BE2C (cell line): ENCODE results near the gene RHBDL3.

Experiments
- DNase-seq: peaks from one replicate; pipeline ENCODE4 v3.0.0-alpha.2; 2020
- H3K27me3 ChIP-seq: fragments of 250-450 bp; sonication (Bioruptor Pico); 2 replicates; pipeline ENCODE4 v1.5.1; 2020; ENCODE audit warnings: mild to moderate bottlenecking
- H3K36me3 ChIP-seq: fragments of 250-450 bp; sonication (Bioruptor Pico); 2 replicates; pipeline ENCODE4 v1.5.1; 2020; ENCODE audit warnings: mild to moderate bottlenecking
- H3K4me1 ChIP-seq: fragments of 250-450 bp; sonication (Bioruptor Pico); 2 replicates; pipeline ENCODE4 v1.5.1; 2020
- H3K4me3 ChIP-seq: 2 replicates; pipeline ENCODE4 v1.5.1; 2011; ENCODE audit warnings: low read depth, low read length
- H3K9me3 ChIP-seq: fragments of 250-450 bp; sonication (Bioruptor Pico); 2 replicates; pipeline ENCODE4 v1.5.1; 2020
- TF ChIP-seq, protein P1 (sequence below): IDR thresholded peaks from 2 replicates; pipeline ENCODE4 v1.5.1; 2012; ENCODE audit warnings: mild to moderate bottlenecking, low read depth, low read length

RHBDL3 gene

GRCh38 chr17:32289471-32290070 is 23.9 kb downstream of the RHBDL3 start:
- no peak for DNase-seq
- Histone ChIP-seq H3K27me3 (no peaks in the 10 kb centered on the region), H3K4me3 (no peak overlapping the region), H3K9me3 (no peaks in the 10 kb centered on the region), H3K36me3 (no peaks in the 10 kb centered on the region), H3K4me1 (no peaks in the 10 kb centered on the region; the same call in 1 of the 2 replicates)
- TF ChIP-seq, protein P1, sequence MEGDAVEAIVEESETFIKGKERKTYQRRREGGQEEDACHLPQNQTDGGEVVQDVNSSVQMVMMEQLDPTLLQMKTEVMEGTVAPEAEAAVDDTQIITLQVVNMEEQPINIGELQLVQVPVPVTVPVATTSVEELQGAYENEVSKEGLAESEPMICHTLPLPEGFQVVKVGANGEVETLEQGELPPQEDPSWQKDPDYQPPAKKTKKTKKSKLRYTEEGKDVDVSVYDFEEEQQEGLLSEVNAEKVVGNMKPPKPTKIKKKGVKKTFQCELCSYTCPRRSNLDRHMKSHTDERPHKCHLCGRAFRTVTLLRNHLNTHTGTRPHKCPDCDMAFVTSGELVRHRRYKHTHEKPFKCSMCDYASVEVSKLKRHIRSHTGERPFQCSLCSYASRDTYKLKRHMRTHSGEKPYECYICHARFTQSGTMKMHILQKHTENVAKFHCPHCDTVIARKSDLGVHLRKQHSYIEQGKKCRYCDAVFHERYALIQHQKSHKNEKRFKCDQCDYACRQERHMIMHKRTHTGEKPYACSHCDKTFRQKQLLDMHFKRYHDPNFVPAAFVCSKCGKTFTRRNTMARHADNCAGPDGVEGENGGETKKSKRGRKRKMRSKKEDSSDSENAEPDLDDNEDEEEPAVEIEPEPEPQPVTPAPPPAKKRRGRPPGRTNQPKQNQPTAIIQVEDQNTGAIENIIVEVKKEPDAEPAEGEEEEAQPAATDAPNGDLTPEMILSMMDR: no peak

DNA sequence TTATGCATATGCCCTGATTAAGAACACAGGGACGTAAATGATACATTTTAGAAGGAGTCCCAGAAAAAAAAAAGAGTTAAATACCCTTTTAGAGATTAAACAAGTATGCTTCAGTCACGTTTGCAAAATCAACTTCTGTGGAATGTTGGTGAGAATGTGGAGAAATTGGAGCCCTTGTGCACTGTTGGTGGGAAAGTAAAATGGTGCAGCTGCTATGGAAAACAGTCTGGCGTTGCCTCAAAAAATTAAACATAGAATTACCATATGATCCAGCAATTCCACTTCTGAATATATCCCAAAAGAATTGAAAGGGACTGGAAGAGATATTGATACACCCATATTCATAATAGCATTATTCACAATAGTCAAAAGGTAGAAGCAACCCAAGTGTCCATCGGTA is 26.5 kb downstream of the RHBDL3 start:
- DNase-seq: no peak
- no peaks in the 10 kb centered on the region for H3K36me3 ChIP-seq
- no peaks in the 10 kb centered on the region for H3K4me1 ChIP-seq
- no peaks in the 10 kb centered on the region for H3K9me3 ChIP-seq
- H3K27me3 ChIP-seq: no peaks in the 10 kb centered on the region
- TF ChIP-seq, protein P1: no peak
- no peak overlapping the region for H3K4me3 ChIP-seq

- Histone ChIP-seq H3K4me3 (no peak overlapping the region), H3K36me3 (no peaks in the 10 kb centered on the region)
- TF ChIP-seq, protein P1: no peak
Observed at GRCh38 chr17:32297424-32297823, 31.8 kb downstream of the RHBDL3 start.

GRCh38 chr17:32297860-32298259 is 32.2 kb downstream of the RHBDL3 start:
- TF ChIP-seq, protein P1: no peak
- Histone ChIP-seq H3K4me3 (no peak overlapping the region), H3K9me3 (no peaks in the 10 kb centered on the region), H3K36me3 (no peaks in the 10 kb centered on the region), H3K4me1 (peaks cover 11% of the 10 kb centered on the region), H3K27me3 (no peaks in the 10 kb centered on the region)
- no peak for DNase-seq

More at GRCh38 chr17:32297424-32297823, 31.8 kb downstream of the RHBDL3 start:
- H3K27me3 ChIP-seq: no peaks in the 10 kb centered on the region
- peaks cover 10% of the 10 kb centered on the region for H3K4me1 ChIP-seq
- DNase-seq: no peak
- H3K9me3 ChIP-seq: no peaks in the 10 kb centered on the region

DNA sequence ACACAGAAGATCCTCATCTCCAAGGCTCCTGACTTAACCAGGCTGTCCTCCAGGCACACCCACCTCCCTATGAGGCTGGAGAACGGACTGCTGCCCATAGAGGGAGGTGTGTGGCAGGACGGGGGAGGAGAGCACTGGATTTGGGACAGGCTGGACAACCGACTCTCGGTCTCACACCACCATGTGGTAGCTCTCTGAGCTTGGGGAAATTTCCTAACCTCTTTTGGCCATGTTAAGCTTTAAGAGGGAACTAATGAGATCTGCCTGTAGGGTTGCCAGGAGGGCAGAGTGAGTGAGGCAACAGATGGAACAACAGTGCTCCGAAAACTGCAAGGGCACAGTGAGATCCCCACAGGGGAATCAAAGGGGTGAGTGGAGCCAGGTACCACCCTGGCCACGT is 32.7 kb downstream of the RHBDL3 start:
- no peak overlapping the region for H3K4me3 ChIP-seq
- peaks cover 15% of the 10 kb centered on the region for H3K4me1 ChIP-seq
- no peaks in the 10 kb centered on the region for H3K36me3 ChIP-seq
- no peaks in the 10 kb centered on the region for H3K9me3 ChIP-seq
- TF ChIP-seq, protein P1: no peak
- no peak for DNase-seq
- H3K27me3 ChIP-seq: no peaks in the 10 kb centered on the region

- Histone ChIP-seq H3K4me3 (no peak overlapping the region), H3K4me1 (peaks cover 18% of the 10 kb centered on the region), H3K36me3 (no peaks in the 10 kb centered on the region), H3K27me3 (no peaks in the 10 kb centered on the region), H3K9me3 (no peaks in the 10 kb centered on the region)
- DNase-seq: no peak
- TF ChIP-seq, protein P1: no peak
Observed at GRCh38 chr17:32298721-32299579, 33.3 kb downstream of the RHBDL3 start.
